ENCODE results near the gene BLOC1S4.
"Not testable (repeated sequence)": the region's sequence is repeated elsewhere in the genome, so short reads cannot be mapped to it uniquely, and the experiment has no call there.

Gene BLOC1S4, protein sequence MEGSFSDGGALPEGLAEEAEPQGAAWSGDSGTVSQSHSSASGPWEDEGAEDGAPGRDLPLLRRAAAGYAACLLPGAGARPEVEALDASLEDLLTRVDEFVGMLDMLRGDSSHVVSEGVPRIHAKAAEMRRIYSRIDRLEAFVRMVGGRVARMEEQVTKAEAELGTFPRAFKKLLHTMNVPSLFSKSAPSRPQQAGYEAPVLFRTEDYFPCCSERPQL

DNA sequence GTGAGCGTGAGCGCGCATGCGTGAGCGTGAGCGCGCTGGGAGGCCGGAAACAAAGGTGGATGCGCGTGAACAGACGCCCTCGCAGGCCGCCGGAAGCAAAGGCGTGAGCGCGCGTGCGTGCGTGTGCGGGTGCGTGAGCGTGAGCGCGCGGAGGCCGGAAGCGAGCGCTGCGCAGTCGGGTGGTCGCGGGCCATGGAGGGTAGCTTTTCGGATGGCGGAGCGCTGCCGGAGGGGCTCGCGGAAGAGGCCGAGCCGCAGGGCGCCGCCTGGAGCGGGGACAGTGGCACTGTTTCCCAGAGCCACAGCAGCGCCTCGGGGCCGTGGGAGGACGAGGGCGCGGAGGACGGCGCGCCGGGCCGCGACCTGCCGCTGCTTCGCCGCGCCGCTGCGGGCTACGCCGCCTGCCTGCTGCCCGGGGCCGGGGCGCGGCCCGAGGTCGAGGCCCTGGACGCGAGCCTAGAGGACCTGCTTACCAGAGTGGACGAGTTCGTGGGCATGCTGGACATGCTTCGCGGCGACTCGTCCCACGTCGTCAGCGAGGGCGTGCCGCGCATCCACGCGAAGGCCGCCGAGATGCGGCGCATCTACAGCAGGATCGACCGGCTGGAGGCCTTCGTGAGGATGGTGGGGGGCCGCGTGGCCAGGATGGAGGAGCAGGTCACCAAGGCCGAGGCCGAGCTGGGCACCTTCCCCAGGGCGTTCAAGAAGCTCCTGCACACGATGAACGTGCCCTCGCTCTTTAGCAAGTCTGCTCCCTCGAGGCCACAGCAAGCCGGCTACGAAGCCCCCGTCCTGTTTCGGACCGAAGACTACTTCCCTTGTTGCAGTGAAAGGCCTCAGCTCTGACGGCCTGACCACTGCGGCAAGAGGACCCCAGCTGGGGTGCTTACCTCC lies at the start of gene BLOC1S4:
Gene BLOC1S4, plus strand, starts transcription at position 157 of the 894 bp plus-strand sequence. Its CDS starts 36 bp downstream, at position 193.
- DNase-seq (ENCODE audit: low read depth in 4 of 4, low spot score in 1 of 4) = peak; percentile 59 to 82 (median 67)

DNA sequence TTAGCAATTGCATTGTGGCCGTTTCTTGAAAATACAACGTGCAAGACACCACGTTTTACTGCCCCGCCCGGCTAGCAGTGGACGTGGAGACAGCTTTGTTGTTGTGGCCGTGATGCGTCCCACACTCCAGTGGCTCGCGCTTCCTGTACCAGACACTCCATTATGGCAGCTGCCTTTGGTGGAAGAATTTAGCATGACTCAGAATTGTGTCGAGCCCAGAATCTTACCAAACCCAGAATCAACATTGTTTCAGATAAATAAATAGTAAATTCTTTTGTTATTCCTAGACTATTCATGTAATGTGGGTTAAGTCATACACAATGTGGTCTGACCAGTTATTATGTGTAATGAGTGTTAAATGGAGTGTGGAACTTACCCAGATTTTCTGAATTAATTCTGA lies 47.6 kb upstream of the BLOC1S4 start:
- no peak for DNase-seq (ENCODE audit: low read depth in 4 of 4, low spot score in 1 of 4)

DNA sequence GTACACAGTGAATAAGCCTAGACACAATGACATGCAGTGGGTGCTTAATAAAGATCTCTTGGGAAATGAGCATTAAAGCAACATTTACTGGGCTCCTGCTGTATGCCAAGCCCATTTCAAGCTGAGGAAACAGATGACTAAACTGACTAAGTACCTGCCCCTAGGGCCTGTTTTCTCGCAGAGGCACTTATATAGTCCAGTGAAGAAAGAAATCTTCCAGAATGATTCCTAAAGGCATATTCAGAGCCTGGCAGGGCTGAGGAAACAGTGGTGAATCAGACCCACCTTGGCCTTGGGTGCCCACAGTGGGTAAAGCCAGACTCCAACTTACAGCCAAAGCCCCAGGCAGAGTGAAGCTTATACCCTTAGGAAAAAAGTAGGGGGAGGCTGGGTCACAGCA lies 44.3 kb upstream of the BLOC1S4 start:
- no peak for DNase-seq (ENCODE audit: low read depth in 4 of 4, low spot score in 1 of 4)

DNA sequence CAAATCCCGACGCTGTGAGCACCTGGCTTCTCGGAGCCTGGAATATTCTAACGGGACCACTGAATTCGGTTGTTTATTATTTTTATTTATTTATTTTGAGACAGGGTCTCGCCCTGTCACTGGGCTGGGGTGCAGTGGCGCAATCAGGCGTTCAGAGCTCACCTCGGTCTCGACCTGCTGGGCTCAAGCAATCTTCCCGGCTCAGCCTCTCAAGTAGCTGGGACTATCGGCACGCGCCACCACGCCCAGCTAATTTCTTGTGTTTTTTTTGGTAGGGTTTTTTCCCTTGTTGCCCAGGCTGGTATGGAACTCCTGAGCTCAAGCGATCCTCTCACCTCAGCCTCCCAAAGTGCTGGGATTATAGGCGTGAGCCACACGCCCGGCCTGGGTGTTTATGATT lies 43.8 kb upstream of the BLOC1S4 start:
- no peak for DNase-seq (ENCODE audit: low read depth in 4 of 4, low spot score in 1 of 4)

DNA sequence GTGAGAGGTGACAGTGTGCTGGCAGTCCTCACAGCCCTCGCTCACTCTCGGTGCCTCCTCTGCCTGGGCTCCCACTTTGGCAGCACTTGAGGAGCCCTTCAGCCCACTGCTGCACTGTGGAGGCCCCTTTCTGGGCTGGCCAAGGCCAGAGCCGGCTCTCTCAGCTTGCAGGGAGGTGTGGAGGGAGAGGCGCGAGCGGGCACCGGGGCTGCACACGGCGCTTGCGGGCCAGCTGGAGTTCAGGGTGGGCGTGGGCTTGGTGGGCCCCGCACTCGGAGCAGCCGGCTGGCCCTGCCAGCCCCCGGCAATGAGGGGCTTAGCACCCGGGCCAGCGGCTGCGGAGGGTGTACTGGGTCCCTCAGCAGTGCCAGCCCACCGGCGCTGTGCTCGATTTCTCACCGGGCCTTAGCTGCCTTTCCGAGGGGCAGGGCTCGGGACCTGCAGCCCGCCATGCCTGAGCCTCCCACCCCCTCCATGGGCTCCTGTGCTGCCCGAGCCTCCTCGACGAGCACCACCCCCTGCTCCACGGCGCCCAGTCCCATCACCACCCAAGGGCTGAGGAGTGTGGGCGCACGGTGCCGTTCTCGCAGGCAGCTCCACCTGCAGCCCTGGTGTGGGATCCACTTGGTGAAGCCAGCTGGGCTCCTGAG lies 43.3 kb upstream of the BLOC1S4 start:
- not testable (repeated sequence) for DNase-seq (ENCODE audit: low read depth in 4 of 4, low spot score in 1 of 4)

DNA sequence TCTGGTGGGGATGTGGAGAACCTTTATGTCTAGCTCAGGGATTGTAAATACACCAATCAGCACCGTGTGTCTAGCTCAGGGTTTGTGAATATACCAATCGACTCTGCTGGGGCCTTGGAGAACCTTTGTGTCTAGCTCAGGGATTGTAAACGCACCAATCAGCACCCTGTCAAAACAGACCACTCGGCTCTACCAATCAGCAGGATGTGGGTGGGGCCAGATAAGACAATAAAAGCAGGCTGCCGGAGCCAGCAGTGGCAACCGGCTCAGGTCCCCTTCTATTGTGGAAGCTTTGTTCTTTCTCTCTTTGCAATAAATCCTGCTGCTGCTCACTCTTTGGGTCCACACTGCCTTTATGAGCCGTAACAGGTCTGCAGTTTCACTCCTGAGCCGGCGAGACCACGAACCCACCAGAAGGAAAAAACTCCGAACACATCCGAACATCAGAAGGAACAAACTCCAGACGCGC lies 42.7 kb upstream of the BLOC1S4 start:
- peak in 2 of 4 experiments; percentile 23 to 34 for DNase-seq (ENCODE audit: low read depth in 4 of 4, low spot score in 1 of 4)

DNA sequence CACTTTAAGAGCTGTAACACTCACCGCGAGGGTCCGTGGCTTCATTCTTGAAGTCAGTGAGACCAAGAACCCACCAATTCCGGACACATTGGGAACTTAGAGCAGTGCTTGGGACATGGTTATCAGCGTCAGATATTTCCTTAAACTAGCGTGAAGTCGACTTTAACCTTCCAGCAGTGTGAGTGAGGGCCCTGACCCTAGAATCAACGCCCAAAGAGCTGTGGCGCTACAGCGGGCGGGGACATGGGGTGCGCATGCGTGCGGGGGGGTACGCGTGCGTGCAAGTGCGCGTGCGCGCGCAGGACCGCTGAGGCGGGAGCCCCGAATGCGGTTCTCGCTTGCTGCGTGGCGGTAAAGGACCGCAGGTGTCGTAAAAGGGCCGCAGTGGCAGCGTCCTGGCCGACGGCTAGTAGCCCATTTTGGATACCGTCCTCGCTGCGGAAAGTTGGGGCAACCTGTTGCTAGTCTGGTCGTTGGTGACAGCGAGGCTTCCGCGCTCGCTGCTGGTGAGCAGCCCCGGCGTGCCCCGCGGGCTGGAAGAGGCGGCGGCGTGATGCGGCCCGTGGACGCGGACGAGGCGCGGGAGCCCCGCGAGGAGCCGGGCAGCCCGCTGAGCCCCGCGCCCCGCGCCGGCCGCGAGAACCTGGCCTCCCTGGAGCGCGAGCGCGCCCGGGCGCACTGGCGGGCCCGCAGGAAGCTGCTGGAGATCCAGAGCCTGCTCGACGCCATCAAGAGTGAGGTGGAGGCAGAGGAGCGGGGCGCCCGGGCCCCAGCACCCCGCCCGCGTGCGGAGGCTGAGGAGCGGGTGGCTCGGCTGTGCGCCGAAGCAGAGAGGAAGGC lies 42.1 kb upstream of the BLOC1S4 start:
- peak; percentile 72 to 91 (median 84) for DNase-seq (ENCODE audit: low read depth in 4 of 4, low spot score in 1 of 4)

DNA sequence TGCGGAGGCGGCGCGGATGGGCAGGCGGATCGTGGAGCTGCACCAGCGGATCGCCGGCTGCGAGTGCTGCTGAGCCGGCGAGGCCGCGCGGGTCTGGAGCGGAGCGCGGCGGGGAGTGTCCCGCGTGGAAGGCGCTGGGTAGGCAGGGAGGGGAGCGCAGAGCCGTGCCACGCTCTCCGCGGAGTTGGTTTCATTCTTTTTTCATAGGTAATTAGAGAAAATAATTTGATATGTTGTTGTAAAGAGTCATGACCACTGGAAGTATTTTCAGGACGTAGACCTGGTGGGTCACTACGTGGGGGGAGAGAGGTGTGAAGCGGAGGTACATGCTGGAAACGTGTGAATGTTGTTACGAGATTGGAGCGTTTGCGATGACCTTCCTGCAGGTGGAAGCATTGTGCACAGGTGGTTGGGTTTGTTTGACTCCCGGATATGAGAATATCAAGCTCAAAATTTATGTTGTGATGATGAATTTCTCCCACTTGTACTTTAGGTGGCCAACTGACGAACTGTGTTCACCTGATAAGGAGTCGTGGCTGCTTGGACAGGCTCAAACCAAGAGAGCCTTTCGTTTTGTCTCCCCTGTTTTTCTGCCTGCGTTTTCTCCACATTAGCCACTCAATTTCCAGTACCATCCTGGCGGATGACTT lies 41.3 kb upstream of the BLOC1S4 start:
- DNase-seq (ENCODE audit: low read depth in 4 of 4, low spot score in 1 of 4) = peak in 2 of 4 experiments; percentile 28 to 51

DNA sequence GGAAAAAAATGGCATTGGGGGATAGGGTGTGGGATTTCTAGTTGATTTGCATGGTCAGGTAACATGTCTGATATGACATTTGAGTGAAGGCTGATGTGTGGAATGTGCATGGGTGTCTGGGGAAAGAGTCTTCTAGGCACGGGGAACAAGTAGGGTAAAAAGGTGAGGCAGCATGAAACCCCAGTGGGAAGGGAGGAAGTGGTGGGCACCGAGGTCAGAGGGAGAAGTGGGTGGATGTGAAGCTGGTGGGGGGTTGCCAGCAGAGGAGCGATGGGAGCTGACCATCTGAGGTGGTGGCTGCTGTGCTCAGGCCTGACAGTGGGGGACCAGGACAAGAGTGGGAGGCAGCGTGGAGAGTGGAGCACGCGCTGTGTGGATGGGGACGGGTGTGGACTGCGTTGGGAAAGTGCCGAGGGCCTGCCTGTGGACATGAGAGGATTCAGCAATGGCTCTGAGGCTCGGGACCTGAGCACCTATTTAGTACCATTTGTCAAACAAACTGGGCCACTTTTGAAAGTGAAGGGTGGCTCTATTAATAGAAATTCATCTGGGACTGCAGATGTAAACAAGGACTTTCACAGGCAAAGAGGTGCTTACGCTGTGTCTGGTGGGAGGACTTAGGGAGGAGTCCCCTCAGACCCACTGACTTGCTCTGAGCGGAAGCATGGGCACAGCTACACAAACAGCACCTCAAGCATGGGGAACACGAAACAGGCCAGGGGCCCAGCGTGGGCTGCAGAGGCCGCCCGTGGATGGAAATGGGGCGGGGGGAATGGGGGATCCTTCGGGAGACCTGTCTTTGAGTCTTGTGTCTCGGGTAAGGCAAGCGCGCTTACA lies 39.0 kb upstream of the BLOC1S4 start:
- DNase-seq (ENCODE audit: low read depth in 4 of 4, low spot score in 1 of 4) = no peak

DNA sequence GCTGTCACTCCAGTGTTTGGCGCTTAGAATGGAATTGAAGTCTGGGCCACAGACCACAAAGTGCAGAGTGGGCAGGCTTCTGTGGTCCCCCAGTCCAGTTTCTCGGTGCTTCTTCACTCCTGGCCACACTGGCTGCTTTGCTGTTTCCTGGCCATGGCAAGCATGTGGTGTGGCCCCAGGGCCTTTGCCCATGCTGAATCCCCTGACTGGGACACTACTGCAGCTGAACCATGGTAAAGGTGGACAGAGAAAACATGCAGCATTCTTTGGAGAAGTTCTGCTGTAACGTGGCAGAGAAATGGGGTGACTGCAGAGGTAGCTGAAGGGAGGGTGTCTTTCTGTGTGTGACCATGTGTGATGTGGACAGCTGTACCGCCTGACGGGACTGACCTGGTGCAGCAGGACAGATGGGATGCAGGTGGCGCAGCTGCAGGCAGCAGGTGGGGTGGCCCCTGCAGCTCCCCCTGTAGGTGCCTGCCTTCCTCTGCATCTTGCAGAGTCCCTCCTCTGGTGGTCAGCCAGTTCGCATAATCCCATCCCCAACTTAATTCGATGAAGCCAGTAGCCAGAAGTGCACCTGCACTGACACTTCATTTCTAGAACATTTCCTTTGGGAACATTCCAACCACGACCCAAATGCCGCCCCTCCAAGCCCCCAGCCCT lies 35.5 kb upstream of the BLOC1S4 start:
- no peak for DNase-seq (ENCODE audit: low read depth in 4 of 4, low spot score in 1 of 4)

DNA sequence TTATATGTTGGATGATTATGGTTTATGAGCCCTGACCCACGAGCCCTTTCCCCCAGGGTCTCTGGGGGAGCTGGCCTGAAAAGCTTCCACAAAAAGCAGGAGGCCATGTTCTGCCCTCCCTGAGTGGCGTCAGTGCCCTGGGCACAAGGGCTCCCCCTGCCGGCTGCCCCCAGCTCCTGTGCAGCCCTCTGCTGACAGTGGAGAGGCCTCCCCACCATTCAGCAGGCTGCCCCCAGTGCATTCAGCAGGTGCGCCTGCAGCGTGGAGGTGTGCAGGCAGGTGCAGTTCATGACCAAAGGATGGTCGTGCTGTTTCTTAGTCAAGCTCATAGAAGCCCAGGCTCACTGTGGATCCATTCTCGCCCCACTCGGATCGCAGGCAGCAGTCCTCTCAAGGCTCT lies 34.8 kb upstream of the BLOC1S4 start:
- no peak for DNase-seq (ENCODE audit: low read depth in 4 of 4, low spot score in 1 of 4)

DNA sequence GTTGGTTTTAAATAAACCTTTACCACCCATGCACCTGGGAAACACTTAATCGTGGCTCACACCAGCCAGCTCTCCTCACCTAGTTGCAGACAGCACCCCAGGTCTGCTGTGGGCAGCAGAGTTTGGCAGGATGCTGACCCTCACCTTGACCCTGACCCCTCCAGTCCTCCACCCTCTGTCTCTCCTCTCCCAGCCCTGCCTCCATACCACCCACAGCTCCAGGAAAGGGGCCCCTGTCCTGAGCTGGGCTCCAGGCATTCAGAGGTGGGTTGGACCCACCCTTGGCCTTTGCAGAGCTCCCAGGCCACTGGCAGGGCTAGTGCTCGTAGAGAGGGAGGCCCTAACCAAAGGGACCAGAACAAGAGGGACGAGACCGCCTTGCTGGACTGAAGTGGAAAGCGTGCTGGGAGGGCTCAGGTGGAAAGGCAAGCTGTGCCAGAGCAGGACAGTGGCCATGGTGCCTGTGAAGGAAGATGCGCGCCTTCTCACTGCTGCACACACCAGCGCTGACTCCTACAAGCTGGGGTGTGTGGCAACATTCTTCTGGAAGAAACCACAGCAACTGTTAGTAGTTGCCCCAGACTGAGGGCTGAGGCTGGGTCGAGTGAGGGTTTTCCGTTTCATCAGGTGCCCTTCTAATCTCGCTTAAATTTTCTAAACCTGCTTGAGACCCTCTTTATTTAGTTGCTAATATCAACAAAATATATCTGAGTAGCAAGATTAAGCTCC lies 32.9 kb upstream of the BLOC1S4 start:
- no peak for DNase-seq (ENCODE audit: low read depth in 4 of 4, low spot score in 1 of 4)

DNA sequence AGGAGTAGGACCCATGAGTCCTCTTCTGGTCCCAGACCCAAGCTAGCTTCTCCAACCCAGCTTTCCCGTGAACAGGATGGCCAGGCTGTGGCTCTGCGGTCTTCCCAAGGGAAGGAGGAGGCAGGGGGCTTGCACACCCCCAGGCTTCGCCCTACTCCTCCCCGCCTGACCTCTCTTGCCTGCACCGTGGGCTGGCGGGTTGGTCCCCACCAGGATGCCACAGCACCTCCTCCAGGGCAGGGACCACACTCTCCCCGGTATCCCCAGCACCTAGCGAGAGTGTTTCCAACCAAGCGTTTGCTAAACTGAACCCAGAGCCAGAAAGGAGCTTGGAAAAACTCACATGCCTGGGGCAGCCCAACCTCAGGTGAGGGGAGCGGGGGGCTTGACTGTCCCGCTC lies 31.3 kb upstream of the BLOC1S4 start:
- no peak for DNase-seq (ENCODE audit: low read depth in 4 of 4, low spot score in 1 of 4)

DNA sequence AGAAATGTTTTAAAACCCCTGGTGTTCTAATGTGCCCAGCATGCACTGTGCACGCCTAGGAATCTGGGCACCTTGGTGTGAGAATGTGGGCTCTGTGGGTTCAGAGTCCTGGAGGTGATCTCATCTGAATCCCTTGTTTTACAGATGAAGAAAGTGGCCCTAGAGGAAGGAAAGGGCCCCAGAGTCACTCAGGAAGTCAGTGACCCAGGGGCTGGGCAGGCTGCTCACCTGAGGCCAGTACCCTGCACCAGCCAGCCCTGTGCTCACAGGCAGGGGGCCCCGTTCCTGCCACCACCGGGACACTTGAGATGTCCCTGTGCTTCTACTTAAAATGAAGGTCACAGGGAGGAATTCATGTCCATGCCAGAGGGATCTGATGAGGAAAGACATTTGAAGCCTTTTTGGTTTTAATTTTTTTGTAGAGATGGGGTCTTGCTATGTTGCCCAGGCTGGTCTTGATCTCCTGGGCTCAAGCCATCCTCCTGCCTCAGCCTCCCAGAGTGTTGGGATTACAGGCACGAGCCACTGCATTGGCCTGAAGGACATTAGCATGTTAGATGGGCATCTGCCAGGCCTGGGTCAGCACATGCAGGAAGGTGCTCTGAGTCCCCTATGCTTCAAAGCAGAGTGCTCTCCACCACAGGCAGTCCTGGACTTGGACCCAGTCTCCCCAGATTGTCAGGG lies 29.7 kb upstream of the BLOC1S4 start:
- no peak for DNase-seq (ENCODE audit: low read depth in 4 of 4, low spot score in 1 of 4)

DNA sequence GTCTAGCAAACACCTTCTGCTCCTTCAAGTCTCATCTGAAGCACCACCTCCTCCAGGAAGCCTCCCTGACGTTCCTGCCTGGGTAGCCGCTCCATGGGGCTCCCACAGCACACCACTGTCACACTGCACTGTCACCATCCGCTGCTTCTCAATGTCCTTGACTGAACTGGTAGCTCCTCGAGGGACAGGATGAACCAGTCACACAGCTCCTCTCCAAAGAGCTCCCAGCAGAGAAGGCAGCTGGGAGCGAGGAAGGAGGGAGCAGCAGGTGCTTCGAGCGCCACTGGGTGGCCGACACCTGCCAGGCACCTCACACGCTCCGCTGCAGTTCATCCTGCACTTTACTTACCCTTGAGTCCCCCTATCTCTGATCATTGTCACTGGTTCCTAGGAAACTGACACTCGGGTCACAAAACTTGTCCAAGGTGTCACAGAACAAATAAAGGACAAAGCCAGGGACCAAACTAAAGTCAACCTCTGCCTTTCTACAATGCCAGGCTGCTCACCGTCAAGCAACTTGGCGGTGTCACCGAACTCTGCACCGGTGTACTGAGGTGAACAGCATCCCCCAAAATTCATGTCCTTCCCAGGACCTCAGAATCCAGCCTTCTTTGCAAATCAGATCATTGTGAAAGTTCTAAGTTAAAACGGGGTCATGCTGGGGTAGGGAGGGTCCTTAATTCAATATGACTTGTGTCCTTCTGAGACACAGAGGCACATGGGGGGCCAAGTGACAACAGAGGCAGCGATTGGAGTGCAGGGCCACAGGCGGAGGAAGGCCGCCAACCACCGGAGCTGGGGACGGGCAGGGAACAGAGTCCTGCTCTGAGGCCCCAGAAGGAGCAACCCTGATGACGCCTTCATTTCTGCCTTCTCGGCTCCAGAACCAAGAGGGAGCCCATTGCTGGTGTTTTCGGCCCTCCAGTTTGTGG lies 27.8 kb upstream of the BLOC1S4 start:
- DNase-seq (ENCODE audit: low read depth in 4 of 4, low spot score in 1 of 4) = no peak

DNA sequence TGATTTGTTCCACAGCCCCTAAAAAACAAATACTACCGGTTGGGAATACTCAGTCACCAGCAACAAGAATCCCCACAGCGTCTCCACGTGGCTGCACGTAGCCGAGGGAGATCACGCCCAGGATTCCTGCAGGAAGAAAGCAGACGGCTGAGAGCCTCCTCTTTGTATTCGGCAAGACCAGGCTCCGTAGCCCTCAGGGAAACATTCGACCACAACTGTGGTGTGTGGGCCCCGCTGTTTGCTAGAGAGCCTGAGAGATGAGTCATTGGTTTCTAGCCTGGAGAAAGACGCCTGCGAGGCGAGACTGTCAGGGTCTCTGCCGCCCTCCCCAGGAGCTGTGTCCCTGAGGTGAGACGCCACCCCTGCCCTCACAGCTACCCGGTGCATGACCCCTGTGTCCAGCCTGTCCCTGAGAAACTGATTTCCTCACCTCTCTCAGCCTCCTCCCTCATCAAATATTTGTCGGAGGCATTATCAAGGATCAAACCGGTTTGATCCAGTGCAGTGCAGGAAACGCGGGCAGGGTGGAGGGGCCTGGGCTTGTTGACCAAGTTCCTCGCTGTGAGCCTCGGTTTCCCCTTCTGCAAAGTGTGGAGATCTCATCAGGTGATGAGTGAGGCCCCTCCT lies 27.0 kb upstream of the BLOC1S4 start:
- DNase-seq (ENCODE audit: low read depth in 4 of 4, low spot score in 1 of 4) = peak in 2 of 4 experiments; percentile 54 to 69
